ENCODE data around the gene CCDC71L. TPM values are rescaled to one million over a fixed set of nuclear protein-coding genes. Genes with fewer than 3 reads are reported as not detected.
"Not testable (repeated sequence)": the region's sequence is repeated elsewhere in the genome, so short reads cannot be mapped to it uniquely, and the experiment has no call there.

Gene CCDC71L
- total RNA-seq, 1 experiment from 2014 or later = 4.2 TPM

GRCh38 chr7:106678795-106679152 is 17.8 kb upstream of the CCDC71L start:
- POLR2A ChIA-PET = no interaction called here
- no peaks in the 10 kb centered on the region for H3K36me3 ChIP-seq (ENCODE audit: control insufficient read depth, insufficient read depth, low read length)
- no peaks in the 10 kb centered on the region for H3K27me3 ChIP-seq (replicated peaks; ENCODE audit: control insufficient read depth, insufficient read depth, low read length)
- BruUV-seq (replicated peaks) = no TSS peak
- Mint-ChIP-seq H3K9me3 (ENCODE audit: unreplicated experiment) (no peaks in the 10 kb centered on the region), H3K36me3 (ENCODE audit: insufficient read depth, unreplicated experiment) (no peaks in the 10 kb centered on the region), H3K4me1 (ENCODE audit: low read depth, unreplicated experiment) (no peaks in the 10 kb centered on the region), H3K4me3 (ENCODE audit: unreplicated experiment) (no peak overlapping the region), H3K27me3 (ENCODE audit: insufficient read depth, unreplicated experiment) (peaks cover 4% of the 10 kb centered on the region), H3K27ac (ENCODE audit: unreplicated experiment) (no peak overlapping the region)
- H3K4me1 ChIP-seq = no peaks in the 10 kb centered on the region
- TF ChIP-seq CTCF (IDR thresholded peaks at IDR 0.05; ENCODE audit: insufficient read depth in 1 of 2, low read depth in 1 of 2, low read length in 1 of 2, severe bottlenecking in 1 of 2, unreplicated experiment in 1 of 2) = no peak
- DNase-seq = no peak
- no peaks in the 10 kb centered on the region for H3K9me3 ChIP-seq
- intact Hi-C loops (cut with micrococcal nuclease; ENCODE audit: unreplicated experiment) = no loop called here
- CTCF ChIA-PET = no interaction called here
- H3K4me3 ChIP-seq (ENCODE audit: low read depth, low read length) = no peak overlapping the region

GRCh38 chr7:106676506-106676905 is 15.5 kb upstream of the CCDC71L start:
- intact Hi-C loops (cut with micrococcal nuclease; ENCODE audit: unreplicated experiment); H3K9me3 ChIP-seq; H3K27me3 Mint-ChIP-seq (ENCODE audit: insufficient read depth, unreplicated experiment); CTCF ChIA-PET; H3K27ac Mint-ChIP-seq (ENCODE audit: unreplicated experiment); H3K27me3 ChIP-seq (replicated peaks; ENCODE audit: control insufficient read depth, insufficient read depth, low read length); H3K9me3 Mint-ChIP-seq (ENCODE audit: unreplicated experiment); H3K4me1 ChIP-seq; H3K36me3 Mint-ChIP-seq (ENCODE audit: insufficient read depth, unreplicated experiment); BruUV-seq (replicated peaks); H3K36me3 ChIP-seq (ENCODE audit: control insufficient read depth, insufficient read depth, low read length); H3K4me3 ChIP-seq (ENCODE audit: low read depth, low read length); H3K4me3 Mint-ChIP-seq (ENCODE audit: unreplicated experiment); H3K4me1 Mint-ChIP-seq (ENCODE audit: low read depth, unreplicated experiment); POLR2A ChIA-PET; DNase-seq: not testable (repeated sequence)

GRCh38 chr7:106673688-106674087 is 12.7 kb upstream of the CCDC71L start:
- H3K27ac Mint-ChIP-seq (ENCODE audit: unreplicated experiment); intact Hi-C loops (cut with micrococcal nuclease; ENCODE audit: unreplicated experiment); H3K36me3 Mint-ChIP-seq (ENCODE audit: insufficient read depth, unreplicated experiment); H3K4me3 ChIP-seq (ENCODE audit: low read depth, low read length); H3K9me3 ChIP-seq; BruUV-seq (replicated peaks); H3K27me3 Mint-ChIP-seq (ENCODE audit: insufficient read depth, unreplicated experiment); H3K4me1 Mint-ChIP-seq (ENCODE audit: low read depth, unreplicated experiment); H3K4me3 Mint-ChIP-seq (ENCODE audit: unreplicated experiment); H3K4me1 ChIP-seq; H3K9me3 Mint-ChIP-seq (ENCODE audit: unreplicated experiment); H3K27me3 ChIP-seq (replicated peaks; ENCODE audit: control insufficient read depth, insufficient read depth, low read length); H3K36me3 ChIP-seq (ENCODE audit: control insufficient read depth, insufficient read depth, low read length); POLR2A ChIA-PET; CTCF ChIA-PET; DNase-seq: not testable (repeated sequence)

- DNase-seq; H3K27ac Mint-ChIP-seq (ENCODE audit: unreplicated experiment); H3K4me3 Mint-ChIP-seq (ENCODE audit: unreplicated experiment); H3K27me3 ChIP-seq (replicated peaks; ENCODE audit: control insufficient read depth, insufficient read depth, low read length); H3K4me1 Mint-ChIP-seq (ENCODE audit: low read depth, unreplicated experiment); H3K36me3 Mint-ChIP-seq (ENCODE audit: insufficient read depth, unreplicated experiment); CTCF ChIA-PET; BruUV-seq (replicated peaks); H3K4me1 ChIP-seq; intact Hi-C loops (cut with micrococcal nuclease; ENCODE audit: unreplicated experiment); H3K4me3 ChIP-seq (ENCODE audit: low read depth, low read length); H3K27me3 Mint-ChIP-seq (ENCODE audit: insufficient read depth, unreplicated experiment); H3K36me3 ChIP-seq (ENCODE audit: control insufficient read depth, insufficient read depth, low read length); H3K9me3 Mint-ChIP-seq (ENCODE audit: unreplicated experiment); H3K9me3 ChIP-seq; POLR2A ChIA-PET: not testable (repeated sequence)
These were observed 11.0 kb upstream of the CCDC71L start for GRCh38 chr7:106671930-106672329.

- Mint-ChIP-seq H3K27ac (ENCODE audit: unreplicated experiment) (no peak overlapping the region), H3K4me3 (ENCODE audit: unreplicated experiment) (no peak overlapping the region), H3K27me3 (ENCODE audit: insufficient read depth, unreplicated experiment) (peaks cover 4% of the 10 kb centered on the region), H3K9me3 (ENCODE audit: unreplicated experiment) (no peaks in the 10 kb centered on the region), H3K36me3 (ENCODE audit: insufficient read depth, unreplicated experiment) (no peaks in the 10 kb centered on the region), H3K4me1 (ENCODE audit: low read depth, unreplicated experiment) (no peaks in the 10 kb centered on the region)
- Histone ChIP-seq H3K36me3 (ENCODE audit: control insufficient read depth, insufficient read depth, low read length) (no peaks in the 10 kb centered on the region), H3K27me3 (replicated peaks; ENCODE audit: control insufficient read depth, insufficient read depth, low read length) (no peaks in the 10 kb centered on the region), H3K4me1 (no peaks in the 10 kb centered on the region), H3K9me3 (no peaks in the 10 kb centered on the region), H3K4me3 (ENCODE audit: low read depth, low read length) (no peak overlapping the region)
- TF ChIP-seq CTCF (IDR thresholded peaks at IDR 0.05; ENCODE audit: insufficient read depth in 1 of 2, low read depth in 1 of 2, low read length in 1 of 2, severe bottlenecking in 1 of 2, unreplicated experiment in 1 of 2) = no peak
- ChIA-PET POLR2A (no interaction called here), CTCF (no interaction called here)
- DNase-seq = no peak
- BruUV-seq (replicated peaks) = no TSS peak
- intact Hi-C loops (cut with micrococcal nuclease; ENCODE audit: unreplicated experiment) = no loop called here
These were observed 10.2 kb upstream of the CCDC71L start for GRCh38 chr7:106671160-106671559.
